Measurements from ENCODE around the gene PLEKHA4.

DNA sequence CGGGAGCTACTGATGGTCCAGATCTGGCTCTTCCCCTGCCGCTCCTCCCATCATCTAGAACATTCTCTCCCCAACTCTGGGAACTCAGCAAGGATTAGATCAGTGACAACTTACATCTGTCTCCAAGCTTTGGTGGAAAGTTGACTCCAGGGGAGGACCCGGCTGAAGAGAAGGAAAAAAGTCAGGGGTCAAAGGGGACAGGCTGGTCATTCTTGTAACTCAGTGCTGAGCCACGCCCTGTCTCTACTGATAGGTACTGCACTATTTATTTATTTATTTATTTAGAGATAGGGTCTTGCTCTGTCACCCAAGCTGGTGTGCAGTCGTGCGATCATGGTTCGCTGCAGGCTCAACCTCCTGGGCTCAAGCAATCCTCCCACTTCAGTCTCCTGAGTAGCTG lies 14.3 kb downstream of the PLEKHA4 start:
- TF ChIP-seq, protein P1, sequence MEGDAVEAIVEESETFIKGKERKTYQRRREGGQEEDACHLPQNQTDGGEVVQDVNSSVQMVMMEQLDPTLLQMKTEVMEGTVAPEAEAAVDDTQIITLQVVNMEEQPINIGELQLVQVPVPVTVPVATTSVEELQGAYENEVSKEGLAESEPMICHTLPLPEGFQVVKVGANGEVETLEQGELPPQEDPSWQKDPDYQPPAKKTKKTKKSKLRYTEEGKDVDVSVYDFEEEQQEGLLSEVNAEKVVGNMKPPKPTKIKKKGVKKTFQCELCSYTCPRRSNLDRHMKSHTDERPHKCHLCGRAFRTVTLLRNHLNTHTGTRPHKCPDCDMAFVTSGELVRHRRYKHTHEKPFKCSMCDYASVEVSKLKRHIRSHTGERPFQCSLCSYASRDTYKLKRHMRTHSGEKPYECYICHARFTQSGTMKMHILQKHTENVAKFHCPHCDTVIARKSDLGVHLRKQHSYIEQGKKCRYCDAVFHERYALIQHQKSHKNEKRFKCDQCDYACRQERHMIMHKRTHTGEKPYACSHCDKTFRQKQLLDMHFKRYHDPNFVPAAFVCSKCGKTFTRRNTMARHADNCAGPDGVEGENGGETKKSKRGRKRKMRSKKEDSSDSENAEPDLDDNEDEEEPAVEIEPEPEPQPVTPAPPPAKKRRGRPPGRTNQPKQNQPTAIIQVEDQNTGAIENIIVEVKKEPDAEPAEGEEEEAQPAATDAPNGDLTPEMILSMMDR (IDR thresholded peaks at IDR 0.05): no peak
- TF ChIP-seq POLR2A (IDR thresholded peaks at IDR 0.05): no peak
